HG03196 (cell line): ENCODE results near the gene MDC1.
"Not testable (repeated sequence)": the region's sequence is repeated elsewhere in the genome, so short reads cannot be mapped to it uniquely, and the experiment has no call there.

Source experiments
- ATAC-seq: cut with Tn5 transposase; IDR thresholded peaks from one replicate; pipeline ENCODE4 v1.9.1; 2021; ENCODE audit not compliant: unreplicated experiment

Gene MDC1

DNA sequence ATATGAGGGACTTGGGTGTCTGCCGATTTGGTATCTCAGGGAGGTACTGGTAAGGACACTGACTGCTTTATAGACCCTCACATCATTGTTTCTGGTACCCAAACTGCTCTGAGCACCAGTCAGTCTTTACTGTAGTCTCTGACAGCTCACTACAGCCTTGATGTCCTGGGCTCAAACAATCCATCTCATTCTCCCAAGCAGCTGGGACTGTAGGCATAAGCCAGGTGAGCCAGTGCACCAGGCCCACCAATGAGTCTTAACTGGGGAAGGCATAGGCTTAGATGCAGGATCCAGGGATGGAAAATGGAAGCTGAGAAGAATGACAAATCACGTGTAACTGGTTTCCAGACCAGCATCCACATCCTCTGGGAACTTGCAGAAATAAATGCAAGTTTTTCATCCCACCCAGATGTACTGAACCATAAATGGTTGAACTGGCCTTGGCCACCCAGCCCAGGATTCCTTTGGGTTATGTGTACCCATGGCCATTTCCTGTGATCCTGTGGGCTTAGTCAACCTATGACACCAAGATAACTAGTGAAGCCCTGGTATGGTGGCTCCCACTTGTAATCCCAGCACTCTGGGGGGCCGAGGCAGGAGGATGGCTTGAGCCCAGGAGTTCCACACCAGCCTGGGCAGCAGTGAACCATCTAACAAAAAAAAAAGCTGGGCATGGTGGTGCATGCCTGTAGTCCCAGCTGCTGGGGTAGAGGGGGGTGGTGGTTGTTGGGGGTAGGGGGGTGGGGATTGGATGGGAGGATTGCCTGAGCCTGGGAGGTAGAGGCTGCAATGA is 8.8 kb upstream of the MDC1 start:
- no peak for ATAC-seq

DNA sequence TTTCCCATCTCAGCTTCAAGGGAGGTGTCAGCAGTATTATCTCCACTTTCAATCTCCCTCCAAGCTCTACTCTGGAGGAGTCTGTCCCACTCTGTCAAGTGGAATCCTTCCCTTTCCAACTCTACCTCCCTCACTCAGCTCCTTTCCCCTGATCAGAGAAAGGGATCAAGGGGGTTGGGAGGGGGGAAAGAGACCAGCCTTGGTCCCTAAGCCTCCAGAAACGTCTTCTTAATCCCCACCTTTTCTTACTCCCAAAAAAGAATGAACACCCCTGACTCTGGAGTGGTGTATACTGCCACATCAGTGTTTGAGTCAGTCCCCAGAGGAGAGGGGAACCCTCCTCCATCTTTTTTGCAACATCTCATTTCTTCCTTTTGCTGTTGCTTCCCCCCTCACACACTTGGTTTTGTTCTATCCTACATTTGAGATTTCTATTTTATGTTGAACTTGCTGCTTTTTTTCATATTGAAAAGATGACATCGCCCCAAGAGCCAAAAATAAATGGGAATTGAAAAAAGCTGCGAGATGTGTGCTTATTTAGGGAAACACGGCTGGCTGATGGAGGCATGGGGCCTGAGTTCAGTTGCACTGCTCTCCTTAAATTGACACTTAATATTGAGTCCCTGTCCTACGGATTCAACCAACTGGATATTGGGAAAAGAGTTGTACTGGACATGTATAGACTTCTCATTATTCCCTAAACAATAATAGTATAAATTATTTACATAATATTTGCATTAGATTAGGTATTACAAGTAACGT is 8.0 kb upstream of the MDC1 start:
- no peak for ATAC-seq

DNA sequence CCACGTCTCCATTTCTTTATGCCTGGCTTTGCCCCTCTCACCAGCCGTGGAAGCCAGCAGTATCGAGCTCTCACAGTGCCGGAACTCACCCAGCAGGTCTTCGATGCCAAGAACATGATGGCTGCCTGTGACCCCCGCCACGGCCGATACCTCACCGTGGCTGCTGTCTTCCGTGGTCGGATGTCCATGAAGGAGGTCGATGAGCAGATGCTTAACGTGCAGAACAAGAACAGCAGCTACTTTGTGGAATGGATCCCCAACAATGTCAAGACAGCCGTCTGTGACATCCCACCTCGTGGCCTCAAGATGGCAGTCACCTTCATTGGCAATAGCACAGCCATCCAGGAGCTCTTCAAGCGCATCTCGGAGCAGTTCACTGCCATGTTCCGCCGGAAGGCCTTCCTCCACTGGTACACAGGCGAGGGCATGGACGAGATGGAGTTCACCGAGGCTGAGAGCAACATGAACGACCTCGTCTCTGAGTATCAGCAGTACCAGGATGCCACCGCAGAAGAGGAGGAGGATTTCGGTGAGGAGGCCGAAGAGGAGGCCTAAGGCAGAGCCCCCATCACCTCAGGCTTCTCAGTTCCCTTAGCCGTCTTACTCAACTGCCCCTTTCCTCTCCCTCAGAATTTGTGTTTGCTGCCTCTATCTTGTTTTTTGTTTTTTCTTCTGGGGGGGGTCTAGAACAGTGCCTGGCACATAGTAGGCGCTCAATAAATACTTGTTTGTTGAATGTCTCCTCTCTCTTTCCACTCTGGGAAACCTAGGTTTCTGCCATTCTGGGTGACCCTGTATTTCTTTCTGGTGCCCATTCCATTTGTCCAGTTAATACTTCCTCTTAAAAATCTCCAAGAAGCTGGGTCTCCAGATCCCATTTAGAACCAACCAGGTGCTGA is 7.0 kb upstream of the MDC1 start:
- not testable (repeated sequence) for ATAC-seq

DNA sequence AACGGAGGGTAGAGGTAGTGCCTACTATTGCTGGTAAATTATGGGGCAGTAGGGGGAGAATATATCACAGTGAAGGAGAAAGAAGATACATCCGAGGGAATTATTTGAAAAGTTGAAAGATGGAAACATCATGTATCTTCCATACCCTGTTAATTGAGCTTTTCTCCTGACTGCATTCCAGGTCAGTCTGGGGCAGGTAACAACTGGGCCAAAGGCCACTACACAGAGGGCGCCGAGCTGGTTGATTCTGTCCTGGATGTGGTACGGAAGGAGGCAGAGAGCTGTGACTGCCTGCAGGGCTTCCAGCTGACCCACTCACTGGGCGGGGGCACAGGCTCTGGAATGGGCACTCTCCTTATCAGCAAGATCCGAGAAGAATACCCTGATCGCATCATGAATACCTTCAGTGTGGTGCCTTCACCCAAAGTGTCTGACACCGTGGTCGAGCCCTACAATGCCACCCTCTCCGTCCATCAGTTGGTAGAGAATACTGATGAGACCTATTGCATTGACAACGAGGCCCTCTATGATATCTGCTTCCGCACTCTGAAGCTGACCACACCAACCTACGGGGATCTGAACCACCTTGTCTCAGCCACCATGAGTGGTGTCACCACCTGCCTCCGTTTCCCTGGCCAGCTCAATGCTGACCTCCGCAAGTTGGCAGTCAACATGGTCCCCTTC is 6.2 kb upstream of the MDC1 start:
- not testable (repeated sequence) for ATAC-seq

DNA sequence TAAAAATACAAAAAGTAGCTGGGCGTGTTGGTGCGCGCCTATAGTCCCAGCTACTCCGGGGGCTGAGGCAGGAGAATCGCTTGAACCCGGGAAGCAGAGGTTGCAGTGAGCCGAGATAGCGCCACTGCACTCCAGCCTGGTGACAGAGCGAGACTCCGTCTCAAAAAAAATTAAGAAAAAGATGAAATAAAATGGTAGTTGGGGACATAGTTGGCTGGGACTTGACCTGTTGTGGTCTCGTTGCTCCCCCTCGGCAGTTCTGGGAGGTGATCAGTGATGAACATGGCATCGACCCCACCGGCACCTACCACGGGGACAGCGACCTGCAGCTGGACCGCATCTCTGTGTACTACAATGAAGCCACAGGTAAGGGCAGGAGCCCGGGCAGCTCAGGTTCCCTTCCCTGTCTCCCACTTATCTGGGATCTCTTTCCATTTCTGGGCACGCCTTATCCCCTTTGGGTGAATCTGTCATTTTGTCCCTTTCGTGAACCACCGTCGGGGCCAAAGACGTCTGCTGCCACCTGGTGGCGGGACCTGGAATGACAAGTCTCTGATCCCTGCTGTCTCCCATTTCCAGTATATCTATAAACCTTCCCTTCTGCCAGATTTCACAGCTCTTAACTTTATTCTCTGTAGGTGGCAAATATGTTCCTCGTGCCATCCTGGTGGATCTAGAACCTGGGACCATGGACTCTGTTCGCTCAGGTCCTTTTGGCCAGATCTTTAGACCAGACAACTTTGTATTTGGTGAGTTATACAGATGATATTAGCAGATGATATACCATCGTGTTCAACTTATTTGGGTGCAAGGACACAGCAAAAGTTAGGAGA is 5.4 kb upstream of the MDC1 start:
- no peak for ATAC-seq

DNA sequence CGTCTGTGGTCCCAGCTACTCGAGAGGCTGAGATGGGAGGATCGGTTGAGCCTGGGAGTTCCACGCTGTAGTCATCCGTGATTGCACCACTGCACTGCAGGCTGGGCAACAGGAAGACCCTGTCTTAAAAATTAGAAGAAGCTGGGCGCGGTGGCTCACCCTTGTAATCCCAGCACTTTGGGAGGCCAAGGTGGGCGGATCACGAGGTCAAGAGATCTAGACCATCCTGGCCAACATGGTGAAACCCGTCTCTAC is 4.9 kb upstream of the MDC1 start:
- not testable (repeated sequence) for ATAC-seq

DNA sequence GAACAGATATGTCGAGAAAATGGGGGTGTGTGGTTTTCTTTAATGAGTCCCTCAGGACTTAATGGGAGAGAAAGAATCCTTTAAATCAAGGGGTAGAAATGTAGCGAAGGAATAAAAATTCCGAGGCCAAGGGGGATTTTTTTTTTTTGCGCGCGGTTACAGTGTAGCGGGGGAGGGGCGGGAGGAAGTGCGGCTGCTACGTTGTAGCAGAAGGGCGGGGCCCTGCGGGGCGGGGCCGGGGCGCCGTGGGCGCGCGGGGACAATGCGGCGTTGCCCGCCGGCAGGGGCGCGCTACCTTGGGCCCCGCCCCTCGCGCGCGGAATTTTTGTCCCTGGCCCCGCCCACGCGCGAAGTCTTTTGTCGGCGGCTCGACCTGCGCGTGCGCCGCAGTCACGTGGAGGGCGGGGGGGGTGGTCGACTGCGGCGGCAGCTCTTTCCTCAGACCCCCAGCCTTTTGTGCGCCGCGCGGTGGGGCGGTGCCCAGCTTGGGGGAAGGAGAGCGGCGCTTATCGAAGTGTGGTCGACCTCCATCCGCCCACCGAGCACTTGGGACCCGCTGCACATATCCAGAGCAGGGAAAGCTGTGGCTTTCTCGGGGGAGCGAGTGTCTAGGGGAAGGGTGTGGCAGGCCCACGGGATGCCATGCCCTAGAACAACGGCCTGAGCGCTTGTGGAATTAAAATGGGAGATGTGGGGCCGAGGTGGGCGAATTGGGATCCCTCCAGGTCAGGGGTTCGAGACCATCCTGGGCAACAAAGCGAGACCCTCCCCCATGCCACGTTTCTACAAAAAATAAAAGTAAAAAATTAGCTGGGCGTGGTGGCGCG is 4.3 kb upstream of the MDC1 start:
- ATAC-seq, result no peak

DNA sequence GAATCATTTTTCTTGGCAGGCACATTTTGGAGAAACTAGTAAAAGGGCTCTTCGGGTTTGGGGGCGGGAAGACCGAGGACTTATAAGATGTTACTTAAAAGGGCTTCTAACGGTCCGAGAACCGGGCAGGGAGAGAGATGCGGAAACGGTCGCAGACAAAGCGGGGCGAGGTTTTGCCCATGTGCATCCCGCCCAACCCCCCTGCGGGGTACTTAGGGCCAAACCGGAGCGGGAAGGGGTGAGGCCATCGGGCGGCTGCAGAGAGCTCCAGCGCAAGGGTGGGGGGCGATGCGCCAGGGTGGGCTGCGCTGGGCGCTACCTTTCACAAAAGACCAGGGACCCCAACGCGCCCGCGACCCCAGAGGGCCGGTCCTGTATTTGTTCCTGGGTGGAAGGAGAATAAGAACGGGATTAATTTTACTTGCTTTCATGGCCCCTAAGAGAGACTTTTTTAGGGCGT is 3.7 kb upstream of the MDC1 start:
- ATAC-seq, result no peak

DNA sequence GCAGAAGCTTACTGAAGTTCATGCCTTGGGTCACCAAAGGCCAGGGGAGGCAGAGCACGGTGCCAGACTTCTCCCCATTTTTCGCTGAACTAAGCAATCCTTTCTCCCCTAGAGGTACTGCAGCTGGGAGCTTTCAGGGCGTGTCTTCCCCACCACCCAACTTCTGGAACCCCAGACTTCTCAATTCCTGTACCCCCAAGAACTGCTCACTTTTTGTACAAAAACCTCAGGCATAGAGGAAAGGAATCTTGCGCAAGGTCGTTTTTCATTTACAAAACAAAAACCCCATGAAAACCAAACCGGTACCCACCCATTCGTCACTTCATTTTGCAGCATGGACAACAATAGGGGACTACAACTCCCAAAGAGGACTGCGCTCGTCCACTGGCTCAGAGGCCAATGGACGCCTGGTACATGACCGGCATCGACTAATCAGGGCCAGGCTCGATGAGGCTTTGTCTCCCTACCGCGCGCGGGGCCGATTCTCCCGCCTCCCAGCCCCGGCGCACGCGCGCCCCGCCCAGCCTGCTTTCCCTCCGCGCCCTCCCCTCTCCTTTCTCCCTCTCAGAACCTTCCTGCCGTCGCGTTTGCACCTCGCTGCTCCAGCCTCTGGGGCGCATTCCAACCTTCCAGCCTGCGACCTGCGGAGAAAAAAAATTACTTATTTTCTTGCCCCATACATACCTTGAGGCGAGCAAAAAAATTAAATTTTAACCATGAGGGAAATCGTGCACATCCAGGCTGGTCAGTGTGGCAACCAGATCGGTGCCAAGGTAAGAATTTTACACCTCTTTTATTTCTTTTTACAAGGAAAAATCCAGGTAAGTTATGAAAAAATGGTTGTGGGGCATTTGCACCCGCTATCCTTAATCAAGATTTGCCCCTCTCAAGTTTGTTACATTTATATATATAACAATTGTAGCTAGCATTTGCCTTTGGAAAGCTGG is 3.0 kb upstream of the MDC1 start, which contains the start of gene TUBB:
TUBB (plus strand) TSS at position 562 of the 947 bp plus-strand sequence; CDS start at position 717, 155 bp downstream.
- ATAC-seq, result peak; percentile 47

DNA sequence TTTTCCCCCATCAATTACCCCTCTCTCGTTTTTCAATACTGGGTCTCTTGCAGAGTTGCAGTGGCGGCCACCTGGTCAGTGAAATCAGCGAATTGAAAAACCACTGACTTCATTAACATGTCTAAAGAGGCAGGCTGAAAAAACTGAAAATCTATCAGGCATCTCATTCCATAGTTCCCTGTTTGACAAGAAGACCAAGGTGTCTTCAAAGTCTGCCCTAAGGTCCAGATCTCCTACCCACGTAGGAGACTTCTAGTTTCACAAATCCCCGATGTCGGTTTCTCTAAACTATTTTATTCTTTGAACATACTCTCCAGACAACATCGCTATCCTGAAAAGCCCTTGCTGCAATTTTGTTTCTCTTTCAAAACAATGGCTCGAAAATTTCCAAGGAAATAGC is 2.3 kb upstream of the MDC1 start:
- no peak for ATAC-seq

DNA sequence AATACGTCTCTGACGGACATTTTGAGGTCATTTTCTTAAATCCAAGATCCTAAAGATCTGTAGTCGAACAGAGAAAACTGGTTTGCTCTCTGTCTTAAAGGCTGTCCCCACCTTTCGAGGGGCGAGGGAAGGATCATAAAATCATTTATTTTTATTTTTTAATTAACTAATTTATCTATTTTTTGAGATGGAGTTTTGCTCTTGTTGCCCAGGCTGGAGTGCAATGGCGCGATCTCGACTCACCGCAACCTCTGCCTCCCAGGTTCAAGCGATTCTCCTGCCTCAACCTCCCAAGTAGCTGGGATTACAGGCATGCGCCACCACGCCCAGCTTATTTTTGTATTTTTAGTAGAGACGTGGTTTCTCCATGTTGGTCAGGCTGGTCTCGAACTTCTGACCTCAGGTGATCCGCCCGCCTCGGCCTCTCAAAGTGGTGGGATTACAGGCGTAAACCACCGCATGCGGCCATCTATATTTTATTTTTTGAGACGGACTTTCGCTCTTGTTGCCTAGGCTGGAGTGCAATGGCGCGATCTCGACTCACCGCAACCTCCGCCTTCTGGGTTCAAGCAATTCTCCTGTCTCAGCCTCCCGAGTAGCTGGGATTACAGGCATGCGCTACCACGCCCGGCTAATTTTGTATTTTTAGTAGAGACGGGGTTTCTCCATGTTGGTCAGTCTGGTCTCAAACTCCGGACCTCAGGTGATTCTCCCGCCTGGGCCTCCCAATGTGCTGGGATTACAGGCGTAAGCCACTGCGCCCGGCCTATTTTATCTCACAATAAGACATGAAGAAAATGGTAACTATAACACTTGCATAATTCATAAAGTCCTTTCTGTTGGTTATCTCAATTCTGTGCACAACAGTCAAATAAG is 1.0 kb upstream of the MDC1 start:
- ATAC-seq, result not testable (repeated sequence)

DNA sequence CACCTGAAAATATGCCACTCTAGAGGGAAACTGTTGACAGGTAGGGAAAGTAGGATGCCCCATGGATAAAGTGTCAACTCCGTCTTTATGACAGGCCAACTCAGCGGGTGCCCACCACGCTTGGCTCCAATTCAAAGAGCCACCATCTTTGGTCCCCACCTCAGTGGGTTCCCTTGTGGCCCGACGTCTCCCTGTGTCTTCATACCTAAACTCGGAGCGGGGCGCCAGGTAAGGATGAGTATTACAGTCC is 277 bp downstream of the MDC1 start:
- no peak for ATAC-seq

DNA sequence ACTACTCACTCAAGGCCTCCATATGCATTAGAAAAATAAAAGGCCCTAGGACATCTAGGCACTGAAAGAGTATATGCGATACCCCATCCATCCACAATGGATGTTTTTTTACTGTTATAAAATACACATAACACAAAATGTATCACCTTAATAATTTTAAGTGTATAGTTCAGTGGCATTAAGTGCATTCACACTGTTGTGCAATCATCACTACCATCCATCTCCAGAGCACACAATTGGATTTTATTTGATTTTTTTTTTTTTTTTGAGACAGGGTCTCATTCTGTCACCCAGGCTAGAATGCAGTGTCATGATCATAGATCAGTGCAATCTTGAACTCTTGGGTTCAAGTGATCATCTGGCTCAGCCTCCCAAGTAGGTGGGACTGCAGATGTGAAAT is 2.8 kb downstream of the MDC1 start:
- no peak for ATAC-seq

DNA sequence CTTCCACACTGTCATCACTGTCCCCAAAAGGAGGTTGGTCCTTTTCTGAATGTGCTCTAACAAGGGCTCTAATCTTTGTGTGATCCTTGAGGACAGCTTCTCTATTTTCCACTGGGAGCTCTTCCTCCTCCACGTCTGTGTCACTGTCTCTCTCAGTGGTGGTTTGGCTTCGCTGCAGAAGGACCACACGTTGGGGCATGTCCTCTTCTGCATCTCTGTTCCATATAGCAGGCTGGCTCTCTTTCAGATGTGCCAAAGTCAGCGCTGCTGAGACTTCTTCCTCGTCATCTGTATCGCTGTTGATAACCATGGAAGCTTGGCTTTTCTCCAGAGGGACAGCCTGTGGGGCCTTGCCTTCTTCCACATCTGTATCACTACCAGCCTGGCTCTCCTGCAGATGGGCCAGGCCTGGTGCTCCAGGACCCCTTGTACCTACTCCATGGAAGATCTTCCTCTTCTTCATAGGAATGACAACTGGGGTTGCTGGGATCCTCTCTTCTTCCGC is 4.6 kb downstream of the MDC1 start:
- no peak for ATAC-seq

DNA sequence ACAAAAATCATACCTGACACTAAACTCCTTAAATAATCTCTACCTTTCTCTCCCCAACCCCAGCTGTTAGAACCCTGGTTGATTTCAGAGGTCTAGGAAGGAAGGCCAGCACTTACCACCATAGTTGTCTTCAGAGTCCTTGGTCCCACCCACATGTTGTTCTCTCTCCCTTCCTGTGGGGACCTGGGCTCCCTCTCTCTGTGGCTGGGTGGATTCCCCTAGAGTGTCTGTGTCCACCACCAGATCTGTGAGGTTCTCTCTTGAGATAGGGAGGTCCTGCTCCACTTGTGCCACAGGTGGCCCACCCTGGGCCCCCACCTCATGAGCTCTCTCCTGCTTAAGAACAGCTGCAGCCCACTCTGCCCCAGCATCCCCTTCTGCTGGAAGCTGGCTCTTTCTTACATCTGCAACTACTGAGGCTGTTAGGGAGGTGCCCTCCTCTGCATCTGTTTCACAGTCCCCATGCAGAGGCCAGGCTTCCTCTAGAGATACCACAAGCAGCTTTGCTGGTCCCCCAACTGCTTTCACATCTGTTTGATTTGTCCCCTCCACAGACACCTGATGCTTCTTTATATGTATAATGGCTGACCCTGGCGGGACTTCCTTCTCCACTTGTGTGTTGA is 5.2 kb downstream of the MDC1 start:
- no peak for ATAC-seq

DNA sequence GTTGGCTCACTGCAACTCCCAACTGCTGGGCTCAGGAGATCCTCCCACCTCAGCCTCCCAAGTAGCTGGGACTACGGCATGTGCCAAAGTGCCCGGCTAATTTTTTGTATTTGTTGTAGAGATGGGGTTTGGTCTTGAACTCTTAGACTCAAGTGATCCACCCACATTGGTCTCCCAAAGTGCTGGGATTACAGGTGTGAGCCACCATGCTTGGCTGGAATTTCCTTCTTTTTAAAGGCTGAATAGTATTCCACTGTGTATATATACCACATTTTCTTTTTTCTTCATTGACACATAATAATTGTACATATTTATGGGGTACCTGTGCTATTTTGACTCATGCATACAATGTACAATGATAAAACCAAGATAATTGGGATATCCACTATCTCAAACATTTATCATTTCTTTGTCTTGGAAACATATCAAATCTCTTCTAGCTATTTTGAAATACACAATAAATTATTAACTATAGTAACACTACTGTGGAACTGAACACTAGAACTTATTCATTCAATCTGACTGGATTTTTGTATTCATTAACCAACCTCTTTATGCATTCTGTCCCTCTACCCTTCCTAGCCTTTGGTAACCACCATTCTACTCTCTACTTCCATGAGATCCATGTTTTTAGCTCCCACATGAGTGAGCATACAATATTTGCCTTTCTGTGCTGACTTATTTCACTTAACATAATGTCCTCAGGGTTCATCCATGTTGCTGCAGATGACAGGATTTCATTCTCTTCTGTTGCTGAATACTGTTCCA is 7.8 kb downstream of the MDC1 start:
- ATAC-seq, result no peak
